GM19099 (cell line): Measurements from ENCODE around the gene TMEM184A.

Experiments used
- POLR2A ChIP-seq: IDR thresholded peaks from 3 replicates; pipeline ENCODE4 v1.6.1; 2011; ENCODE audit warnings: low read depth; ENCODE audit not compliant: insufficient read length; ENCODE audit errors: extremely low read depth

The TMEM184A gene

DNA sequence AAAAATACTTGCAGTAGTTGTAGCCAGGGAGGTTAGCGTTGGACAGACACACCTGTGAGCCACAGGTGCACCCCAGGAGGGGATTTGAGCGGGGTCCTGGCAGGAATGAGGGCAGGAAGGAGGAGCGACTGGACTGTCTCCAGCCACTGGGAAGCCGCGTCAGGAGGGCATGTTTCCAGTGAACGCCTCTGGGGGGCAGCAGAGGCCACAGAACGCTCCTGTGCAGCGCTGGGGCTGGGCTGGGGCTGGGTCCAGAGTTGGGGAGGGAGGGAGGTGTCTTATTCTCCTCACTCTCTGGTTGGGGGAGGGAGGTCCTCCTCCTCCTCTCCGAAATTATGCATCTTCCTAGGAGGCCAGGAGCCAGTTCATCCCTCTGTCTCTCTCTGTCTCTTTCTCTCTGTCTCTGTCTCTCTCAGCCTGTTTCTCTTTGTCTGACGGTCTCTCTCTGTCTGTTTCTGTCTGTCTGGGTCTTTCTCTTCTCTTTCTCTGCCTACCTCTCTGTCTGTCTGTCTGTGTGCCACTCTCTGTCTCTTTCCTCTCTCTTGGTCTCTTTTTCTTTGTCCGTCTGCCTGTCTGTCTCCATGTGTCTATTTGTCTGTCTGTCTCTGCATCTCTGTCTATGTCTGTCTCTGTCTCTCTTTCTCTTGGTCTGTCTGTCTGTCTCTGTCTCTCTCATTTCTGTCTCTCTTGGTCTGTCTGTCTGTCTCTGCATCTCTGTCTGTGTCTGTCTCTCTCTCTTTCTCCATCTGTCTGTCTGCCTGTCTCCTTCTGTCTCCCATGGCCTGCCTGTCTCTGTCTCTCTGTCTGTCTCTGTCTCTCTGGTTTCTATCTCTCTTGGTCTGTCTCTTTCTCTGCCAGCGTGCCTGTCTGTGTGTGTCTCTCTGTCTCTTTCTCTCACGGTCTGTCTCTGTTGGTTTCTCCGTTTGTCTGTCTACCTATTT lies 23.7 kb upstream of the TMEM184A start:
- TF ChIP-seq POLR2A: no peak

DNA sequence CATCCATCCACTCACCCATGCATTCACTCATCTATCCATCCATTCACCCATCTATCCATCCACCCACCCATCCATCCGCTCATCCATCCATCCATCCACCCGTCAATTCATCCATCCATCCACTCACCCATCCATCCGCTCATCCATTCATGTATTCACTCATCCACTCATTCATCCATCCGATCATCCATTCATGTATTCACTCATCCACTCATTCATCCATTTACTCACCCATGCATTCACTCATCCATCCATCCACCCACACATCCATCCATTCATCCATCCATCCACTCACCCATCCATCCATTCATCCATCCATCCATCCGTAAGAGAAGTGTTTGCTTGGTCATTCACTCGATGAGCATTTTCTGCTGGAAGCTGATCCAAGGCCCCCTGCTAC lies 22.5 kb upstream of the TMEM184A start:
- TF ChIP-seq POLR2A: no peak

DNA sequence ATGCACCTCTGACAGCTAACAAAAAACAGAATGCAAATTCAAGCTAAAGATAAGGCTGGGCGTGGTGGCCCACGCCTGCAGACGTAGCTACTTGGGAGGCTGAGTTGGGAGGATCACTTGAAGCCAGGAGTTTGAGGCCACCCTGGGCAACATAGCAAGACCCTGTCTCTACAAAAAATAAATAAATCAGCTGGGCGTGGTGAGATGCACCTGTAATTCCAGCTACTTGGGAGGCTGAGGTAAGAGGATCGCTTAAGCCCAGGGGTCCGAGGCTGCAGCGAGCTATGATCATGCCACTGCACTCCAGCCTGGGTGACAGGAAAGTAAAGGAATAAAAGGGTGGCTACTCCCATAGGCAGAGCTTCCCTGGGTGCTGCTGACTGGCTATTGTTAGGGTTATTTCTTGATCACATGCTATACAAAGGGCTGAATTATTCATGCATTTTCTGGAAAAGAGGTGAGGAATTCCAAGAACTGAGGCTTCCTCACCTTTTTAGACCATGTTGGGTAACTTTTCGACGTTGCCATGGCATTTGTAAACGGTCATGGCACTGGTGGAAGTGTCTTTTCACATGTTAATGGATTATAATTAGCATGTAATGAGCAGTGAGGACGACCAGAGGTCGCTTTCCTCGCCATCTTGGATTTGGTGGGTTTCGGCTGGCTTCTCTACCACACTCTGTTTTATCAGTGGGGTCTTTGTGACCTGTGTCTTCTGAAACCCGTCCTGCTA lies 20.7 kb upstream of the TMEM184A start:
- TF ChIP-seq POLR2A: no peak

DNA sequence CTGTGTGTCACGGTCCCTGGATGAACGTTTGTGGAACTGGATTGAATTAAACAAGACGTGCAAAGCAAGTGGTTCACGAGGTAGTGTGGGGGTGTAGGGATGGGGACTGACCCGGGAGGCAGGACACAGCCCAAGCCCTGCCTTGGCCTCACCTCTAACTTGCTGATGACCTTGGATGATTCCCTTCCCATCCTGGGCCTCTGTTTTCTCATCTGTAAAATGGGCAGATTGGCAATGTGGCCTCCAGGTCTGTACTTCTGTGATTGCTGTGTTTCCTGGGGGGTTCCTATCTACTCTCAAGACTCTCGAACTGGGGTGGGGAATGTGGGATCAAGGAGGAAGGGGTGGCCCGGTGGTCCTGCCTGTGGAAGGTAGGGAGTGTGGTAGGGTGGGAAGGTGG lies 19.8 kb upstream of the TMEM184A start:
- no peak for TF ChIP-seq POLR2A

DNA sequence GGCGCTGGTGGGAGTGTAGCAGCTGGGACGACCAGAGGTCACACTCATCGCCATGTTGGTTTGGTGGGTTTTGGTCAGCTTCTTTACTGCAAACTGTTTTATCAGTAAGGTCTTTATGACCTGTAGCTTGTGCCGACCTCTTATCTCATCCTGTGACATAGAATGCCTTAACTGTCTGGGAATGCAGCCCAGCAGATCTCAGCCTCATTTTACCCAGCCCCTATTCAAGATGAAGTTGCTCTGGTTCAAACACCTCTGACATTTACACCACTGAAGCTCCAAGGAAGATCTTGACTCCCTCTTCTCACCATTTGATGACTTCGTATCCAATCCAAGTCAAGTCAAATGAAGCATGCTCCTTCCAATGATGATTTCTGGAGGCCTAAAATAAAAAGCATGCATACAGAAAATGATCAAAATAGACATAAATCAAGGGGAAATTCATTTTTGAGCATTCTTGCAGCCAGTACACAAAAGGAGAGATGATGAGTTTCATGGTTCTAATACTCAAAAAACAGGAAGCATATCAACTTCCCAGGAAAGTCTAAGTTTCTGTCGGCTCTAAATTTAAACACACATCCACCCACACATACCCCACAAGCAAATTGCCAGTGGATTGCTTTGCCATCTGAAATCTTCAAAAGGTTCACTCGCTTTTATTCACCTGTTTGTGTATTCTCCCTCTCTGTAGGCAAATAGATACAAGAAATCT lies 16.3 kb upstream of the TMEM184A start:
- TF ChIP-seq POLR2A: no peak

- peak; percentile 91 for TF ChIP-seq POLR2A
Measured at GRCh38 chr7:1569833-1570632, 14.0 kb upstream of the TMEM184A start, which contains the start of gene PSMG3. PSMG3 (minus strand) TSS chr7:1570032; CDS start chr7:1569339, 693 bp downstream.

DNA sequence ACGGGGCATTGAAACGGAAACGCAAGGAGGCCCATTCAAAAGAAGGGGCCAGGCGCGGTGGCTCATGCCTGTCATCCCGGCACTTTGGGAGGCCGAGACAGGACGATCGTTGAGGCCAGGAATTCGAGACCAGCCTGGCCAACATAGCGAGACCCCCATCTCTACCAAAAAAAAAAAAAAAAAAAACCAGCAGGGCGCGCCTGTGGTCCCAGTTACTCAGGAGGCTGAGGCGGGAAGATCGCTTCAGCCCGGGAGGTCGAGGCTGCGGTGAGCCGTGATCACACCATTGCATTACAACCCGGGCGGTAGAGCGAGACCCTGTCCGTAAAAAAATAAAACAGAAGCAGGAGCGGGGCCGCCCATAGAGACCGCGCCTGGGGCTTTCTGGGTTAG lies 13.4 kb upstream of the TMEM184A start:
- no peak for TF ChIP-seq POLR2A

DNA sequence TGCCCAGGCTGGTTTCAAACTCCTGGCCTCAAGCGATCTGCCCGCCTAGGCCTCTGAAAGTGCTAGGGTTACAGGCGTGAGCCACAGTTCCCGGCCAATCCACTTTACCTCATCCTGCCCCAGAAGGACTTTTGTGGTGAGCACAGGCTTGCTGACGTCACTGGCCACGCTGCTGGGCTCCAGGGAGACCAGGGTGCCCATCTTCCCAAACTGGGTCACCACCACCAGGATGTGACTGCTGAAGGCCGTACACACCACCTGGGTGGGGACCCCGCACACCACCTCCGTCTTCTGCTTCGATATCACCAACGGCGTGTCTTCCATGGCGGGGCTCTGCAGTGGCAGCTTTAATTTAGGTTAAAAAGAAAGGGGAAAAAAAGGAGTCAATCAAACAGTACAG lies 13.0 kb upstream of the TMEM184A start:
- no peak for TF ChIP-seq POLR2A

- no peak for TF ChIP-seq POLR2A
Measured at GRCh38 chr7:1567896-1568510, 12.0 kb upstream of the TMEM184A start.

DNA sequence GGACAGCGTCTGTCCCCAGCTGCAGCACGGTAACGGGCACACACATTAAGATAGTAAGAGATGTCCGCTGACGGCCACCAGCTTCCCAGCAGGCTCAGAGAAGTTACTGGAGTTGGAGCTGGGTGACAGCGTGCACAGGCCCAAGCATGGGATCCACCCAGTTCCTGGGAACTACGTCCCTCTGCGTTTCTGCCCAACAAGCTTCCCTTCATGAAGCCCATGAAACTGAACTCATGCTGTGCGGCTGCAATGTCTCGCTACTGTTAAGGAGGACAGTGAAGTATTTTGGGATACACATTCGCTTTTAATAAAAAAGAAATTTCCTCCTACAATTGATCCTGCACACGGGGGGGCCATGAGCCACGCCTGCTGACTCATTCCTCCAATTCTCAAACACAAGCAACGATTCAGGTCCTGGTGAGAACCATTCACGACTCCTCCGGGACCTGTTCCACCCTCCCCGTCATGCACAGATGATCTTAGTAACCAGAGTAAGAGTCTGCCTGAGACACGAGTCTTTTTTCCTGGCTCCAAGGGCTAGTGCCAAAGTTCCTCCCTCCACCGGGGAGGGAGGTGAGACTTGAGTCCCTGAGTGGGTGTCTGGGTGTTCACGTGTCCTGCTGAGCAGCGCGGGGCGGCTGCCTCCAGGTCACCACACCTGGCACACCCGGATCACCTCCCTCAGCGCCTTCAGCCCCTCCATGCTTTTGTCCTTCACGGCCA lies 11.2 kb upstream of the TMEM184A start:
- TF ChIP-seq POLR2A: no peak

GRCh38 chr7:1566687-1567048 lies 10.7 kb upstream of the TMEM184A start:
- TF ChIP-seq POLR2A: no peak

DNA sequence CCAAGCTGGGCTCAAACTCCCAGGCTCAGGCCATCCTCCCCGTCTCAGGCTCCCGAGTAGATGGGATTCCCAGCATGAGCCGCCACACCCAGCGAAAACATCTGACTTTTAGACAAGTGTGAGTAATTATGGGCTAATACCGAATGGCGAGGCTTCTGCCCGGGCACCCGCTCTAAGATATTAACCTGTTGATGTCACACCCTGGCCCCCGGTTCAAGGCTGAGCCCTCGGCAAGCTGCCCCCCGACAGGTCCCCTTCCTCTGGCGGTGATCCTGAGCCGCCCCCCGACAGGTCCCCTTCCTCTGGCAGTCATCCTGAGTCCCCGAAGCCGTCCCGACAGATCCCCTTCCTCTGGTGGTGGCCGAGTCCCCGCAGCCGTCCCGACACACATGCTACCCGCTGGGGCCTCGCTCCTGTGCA lies 8.6 kb upstream of the TMEM184A start:
- no peak for TF ChIP-seq POLR2A

- TF ChIP-seq POLR2A: no peak
Measured at GRCh38 chr7:1563981-1564602, 8.1 kb upstream of the TMEM184A start.

GRCh38 chr7:1562597-1563051 lies 6.6 kb upstream of the TMEM184A start:
- no peak for TF ChIP-seq POLR2A

- TF ChIP-seq POLR2A: no peak
Measured at GRCh38 chr7:1562116-1562515, 6.1 kb upstream of the TMEM184A start.
